HepG2 (cell line): ENCODE results near the gene ST3GAL2. TPM values are rescaled to one million over a fixed set of nuclear protein-coding genes. Genes with fewer than 3 reads are reported as not detected.

Experiments
- ELK4 ChIP-seq: sonication (generic); formaldehyde crosslinking; IDR thresholded peaks from 2 replicates; pipeline ENCODE4 v1.9.0; 2021; ENCODE audit warnings: missing genetic modification reagents, borderline replicate concordance
- HDAC1 ChIP-seq: sonication (generic); formaldehyde crosslinking; IDR thresholded peaks from 2 replicates; pipeline ENCODE4 v1.5.1; 2020; ENCODE audit warnings: mild to moderate bottlenecking, missing genetic modification reagents
- HMG20B ChIP-seq: conservative IDR thresholded peaks from 2 replicates; pipeline ENCODE4 v1.6.1; 2016; ENCODE audit warnings: missing genetic modification reagents, missing compliant biosample characterization
- LCORL ChIP-seq, 2 experiments: fragments of 450-650 bp in 1 of 2; sonication (generic) in 1 of 2; formaldehyde crosslinking in 1 of 2; IDR thresholded peaks; 2 replicates each; pipeline versions ENCODE4 v1.5.0 to v1.6.1; 2017 to 2020; ENCODE audit warnings: antibody characterized with exemption in 1 of 2, missing genetic modification reagents in 1 of 2
- PHF20 ChIP-seq: sonication (generic); formaldehyde crosslinking; IDR thresholded peaks from 2 replicates; pipeline ENCODE4 v1.5.0; 2020; ENCODE audit warnings: mild to moderate bottlenecking, missing genetic modification reagents
- POLR2AphosphoS2 ChIP-seq: IDR thresholded peaks from 2 replicates; pipeline ENCODE4 v1.6.1; 2011; ENCODE audit warnings: low read depth, low read length, improper control_type of control experiment
- SMARCE1 ChIP-seq: fragments of 450-650 bp; IDR thresholded peaks from 2 replicates; pipeline ENCODE4 v1.6.1; 2017; ENCODE audit warnings: borderline replicate concordance
- SPEN ChIP-seq: sonication (generic); formaldehyde crosslinking; IDR thresholded peaks from 2 replicates; pipeline ENCODE4 v1.5.1; 2020; ENCODE audit warnings: low read depth, mild to moderate bottlenecking, missing genetic modification reagents
- TEF ChIP-seq: sonication (generic); formaldehyde crosslinking; IDR thresholded peaks from 2 replicates; pipeline ENCODE4 v1.5.0; 2020; ENCODE audit warnings: missing genetic modification reagents
- ZBTB39 ChIP-seq: sonication (generic); formaldehyde crosslinking; IDR thresholded peaks from 2 replicates; pipeline ENCODE4 v1.5.0; 2020; ENCODE audit warnings: missing genetic modification reagents
- ZFY ChIP-seq: sonication (generic); formaldehyde crosslinking; IDR thresholded peaks from 2 replicates; pipeline ENCODE4 v1.4.0; 2020; ENCODE audit warnings: missing genetic modification reagents
- ZMYM3 ChIP-seq: sonication (generic); formaldehyde crosslinking; IDR thresholded peaks from 2 replicates; pipeline ENCODE4 v1.5.1; 2020; ENCODE audit warnings: mild to moderate bottlenecking, missing genetic modification reagents
- ZMYM4 ChIP-seq: sonication (generic); formaldehyde crosslinking; IDR thresholded peaks from 2 replicates; pipeline ENCODE4 v1.8.1; 2023; ENCODE audit warnings: mild to moderate bottlenecking, missing genetic modification reagents
- ZNF441 ChIP-seq: sonication (generic); formaldehyde crosslinking; IDR thresholded peaks from 2 replicates; pipeline ENCODE4 v1.7.0; 2021; ENCODE audit warnings: missing genetic modification reagents, borderline replicate concordance
- ZNF670 ChIP-seq: sonication (generic); formaldehyde crosslinking; IDR thresholded peaks from 2 replicates; pipeline ENCODE4 v1.8.0; 2022; ENCODE audit warnings: mild to moderate bottlenecking, missing genetic modification reagents, borderline replicate concordance
- ZNF891 ChIP-seq: sonication (generic); formaldehyde crosslinking; IDR thresholded peaks from 2 replicates; pipeline ENCODE4 v1.5.0; 2020; ENCODE audit warnings: mild to moderate bottlenecking, missing genetic modification reagents
- polyA plus RNA-seq, 8 experiments: library from polyadenylated mRNA; depleted of rRNA in 3 of 8; stranded (reverse) in 7 of 8; unstranded in 1 of 8; fragments of >200 nt; fragmentation: Illumina TruSeq in 4 of 8; extraction: Trizol in 4 of 8; gene quantifications; 2 replicates each; pipeline versions ENCODE4 v1.2.1 to v1.2.3, GENCODE V29; 2011 to 2016; ENCODE audit warnings: low read depth in 4 of 8, missing spikeins in 1 of 8, mixed read lengths in 1 of 8; ENCODE audit not compliant: insufficient read depth in 1 of 8
- total RNA-seq, 5 experiments: library from RNA; depleted of rRNA; stranded (reverse); fragments of >200 nt; fragmentation: Illumina TruSeq; extraction: Trizol; gene quantifications; 2 replicates each; pipeline ENCODE4 v1.2.3, GENCODE V29; 2016; ENCODE audit warnings: low read depth in 1 of 5
- TF ChIP-seq, protein P1 (sequence below): sonication (generic); formaldehyde crosslinking; IDR thresholded peaks from 2 replicates; pipeline ENCODE4 v1.5.0; 2020; ENCODE audit warnings: mild to moderate bottlenecking, missing genetic modification reagents
- TF ChIP-seq, protein P2 (sequence below): sonication (generic); formaldehyde crosslinking; IDR thresholded peaks from 2 replicates; pipeline ENCODE4 v1.5.1; 2020; ENCODE audit warnings: mild to moderate bottlenecking, missing genetic modification reagents, moderate library complexity
- TF ChIP-seq, protein P3 (sequence below): sonication (generic); formaldehyde crosslinking; IDR thresholded peaks from 2 replicates; pipeline ENCODE4 v1.5.0; 2020; ENCODE audit warnings: mild to moderate bottlenecking, missing genetic modification reagents, moderate library complexity

The ST3GAL2 gene
- total and polyA plus RNA-seq, 2 of the 13 experiments (the other 11 are each of a cell fraction or from before 2014, with no cell fraction given) = 16.3 to 24.9 TPM

DNA sequence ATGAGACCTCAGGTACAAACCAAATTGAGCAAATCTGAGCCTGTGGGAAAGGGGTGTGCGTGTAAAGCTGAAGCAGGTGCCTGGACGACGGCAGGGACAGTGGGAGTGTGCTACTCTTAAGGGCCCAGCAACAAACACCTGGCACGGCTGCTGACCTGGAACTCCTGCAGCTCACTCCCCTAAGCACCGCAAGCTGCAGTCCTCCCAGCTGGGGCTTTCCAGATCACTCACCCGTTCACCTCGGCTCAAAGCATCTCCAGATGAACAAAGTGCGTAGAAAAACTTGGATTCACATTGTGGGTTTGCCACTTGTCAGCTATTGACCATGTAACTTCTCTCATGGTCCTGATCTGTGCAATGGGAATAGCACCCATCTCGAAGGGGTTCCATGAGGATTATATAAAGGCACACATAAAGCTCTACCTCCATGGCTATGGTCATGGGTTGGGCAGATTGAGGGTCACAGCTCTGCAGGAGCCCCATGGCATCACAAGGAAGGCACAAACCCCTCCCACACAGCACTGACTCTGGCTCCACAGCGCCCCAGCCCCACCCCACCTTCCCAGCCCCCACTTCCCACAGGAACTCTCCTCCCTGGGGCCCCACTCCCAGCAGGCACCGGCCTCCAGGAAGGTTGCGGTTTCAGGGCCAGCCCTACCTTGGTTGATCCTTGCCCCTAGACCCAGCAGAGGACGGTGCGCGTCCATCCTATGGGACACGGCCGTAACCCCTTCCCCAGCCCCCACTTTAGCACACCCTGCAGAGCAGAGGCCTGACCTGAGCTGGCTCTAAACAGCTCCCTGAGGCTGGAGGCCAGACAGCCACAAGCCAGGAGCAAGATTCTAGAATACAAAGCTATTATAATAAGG, 21.9 kb downstream of the ST3GAL2 start (continued):
- TF ChIP-seq, protein P1, sequence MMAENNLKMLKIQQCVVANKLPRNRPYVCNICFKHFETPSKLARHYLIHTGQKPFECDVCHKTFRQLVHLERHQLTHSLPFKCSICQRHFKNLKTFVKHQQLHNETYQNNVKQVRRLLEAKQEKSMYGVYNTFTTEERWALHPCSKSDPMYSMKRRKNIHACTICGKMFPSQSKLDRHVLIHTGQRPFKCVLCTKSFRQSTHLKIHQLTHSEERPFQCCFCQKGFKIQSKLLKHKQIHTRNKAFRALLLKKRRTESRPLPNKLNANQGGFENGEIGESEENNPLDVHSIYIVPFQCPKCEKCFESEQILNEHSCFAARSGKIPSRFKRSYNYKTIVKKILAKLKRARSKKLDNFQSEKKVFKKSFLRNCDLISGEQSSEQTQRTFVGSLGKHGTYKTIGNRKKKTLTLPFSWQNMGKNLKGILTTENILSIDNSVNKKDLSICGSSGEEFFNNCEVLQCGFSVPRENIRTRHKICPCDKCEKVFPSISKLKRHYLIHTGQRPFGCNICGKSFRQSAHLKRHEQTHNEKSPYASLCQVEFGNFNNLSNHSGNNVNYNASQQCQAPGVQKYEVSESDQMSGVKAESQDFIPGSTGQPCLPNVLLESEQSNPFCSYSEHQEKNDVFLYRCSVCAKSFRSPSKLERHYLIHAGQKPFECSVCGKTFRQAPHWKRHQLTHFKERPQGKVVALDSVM (CRISPR knock-in tag) = peak; percentile 53
- TF ChIP-seq LCORL (IDR thresholded peaks at IDR 0.05) (no peak), LCORL (CRISPR knock-in tag; IDR thresholded peaks at IDR 0.05) (0 out of 2 replicates have a peak, but pooled peaks have one; percentile 73), PHF20 (no peak), ELK4 (no peak), ZNF891 (CRISPR knock-in tag) (peak; percentile 48; the same call in 1 of the 2 replicates), ZNF670 (CRISPR knock-in tag) (no peak), SPEN (CRISPR knock-in tag) (0 out of 2 replicates have a peak, but pooled peaks have one; percentile 38), ZFY (peak; percentile 39; the same call in 1 of the 2 replicates), TEF (no peak), HDAC1 (CRISPR knock-in tag) (no peak), POLR2AphosphoS2 (no peak), SMARCE1 (no peak), ZMYM3 (CRISPR knock-in tag) (peak; percentile 48; the same call in 1 of the 2 replicates), ZNF441 (peak; percentile 29; the same call in 1 of the 2 replicates), HMG20B (no peak), ZBTB39 (no peak), ZMYM4 (CRISPR knock-in tag) (no peak)
- TF ChIP-seq, protein P2, sequence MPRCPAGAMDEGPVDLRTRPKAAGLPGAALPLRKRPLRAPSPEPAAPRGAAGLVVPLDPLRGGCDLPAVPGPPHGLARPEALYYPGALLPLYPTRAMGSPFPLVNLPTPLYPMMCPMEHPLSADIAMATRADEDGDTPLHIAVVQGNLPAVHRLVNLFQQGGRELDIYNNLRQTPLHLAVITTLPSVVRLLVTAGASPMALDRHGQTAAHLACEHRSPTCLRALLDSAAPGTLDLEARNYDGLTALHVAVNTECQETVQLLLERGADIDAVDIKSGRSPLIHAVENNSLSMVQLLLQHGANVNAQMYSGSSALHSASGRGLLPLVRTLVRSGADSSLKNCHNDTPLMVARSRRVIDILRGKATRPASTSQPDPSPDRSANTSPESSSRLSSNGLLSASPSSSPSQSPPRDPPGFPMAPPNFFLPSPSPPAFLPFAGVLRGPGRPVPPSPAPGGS (CRISPR knock-in tag) = no peak
- TF ChIP-seq, protein P3, sequence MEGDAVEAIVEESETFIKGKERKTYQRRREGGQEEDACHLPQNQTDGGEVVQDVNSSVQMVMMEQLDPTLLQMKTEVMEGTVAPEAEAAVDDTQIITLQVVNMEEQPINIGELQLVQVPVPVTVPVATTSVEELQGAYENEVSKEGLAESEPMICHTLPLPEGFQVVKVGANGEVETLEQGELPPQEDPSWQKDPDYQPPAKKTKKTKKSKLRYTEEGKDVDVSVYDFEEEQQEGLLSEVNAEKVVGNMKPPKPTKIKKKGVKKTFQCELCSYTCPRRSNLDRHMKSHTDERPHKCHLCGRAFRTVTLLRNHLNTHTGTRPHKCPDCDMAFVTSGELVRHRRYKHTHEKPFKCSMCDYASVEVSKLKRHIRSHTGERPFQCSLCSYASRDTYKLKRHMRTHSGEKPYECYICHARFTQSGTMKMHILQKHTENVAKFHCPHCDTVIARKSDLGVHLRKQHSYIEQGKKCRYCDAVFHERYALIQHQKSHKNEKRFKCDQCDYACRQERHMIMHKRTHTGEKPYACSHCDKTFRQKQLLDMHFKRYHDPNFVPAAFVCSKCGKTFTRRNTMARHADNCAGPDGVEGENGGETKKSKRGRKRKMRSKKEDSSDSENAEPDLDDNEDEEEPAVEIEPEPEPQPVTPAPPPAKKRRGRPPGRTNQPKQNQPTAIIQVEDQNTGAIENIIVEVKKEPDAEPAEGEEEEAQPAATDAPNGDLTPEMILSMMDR (CRISPR knock-in tag) = peak; percentile 80
